Measurements from ENCODE around the gene SLCO3A1.

SLCO3A1 gene

GRCh38 chr15:91916051-91916450 lies 62.5 kb downstream of the SLCO3A1 start:
- no peak for DNase-seq

- no peak for DNase-seq
Observed at GRCh38 chr15:91917686-91918360, 64.3 kb downstream of the SLCO3A1 start.

- peak; percentile 78 for DNase-seq
Observed at GRCh38 chr15:91919014-91919534, 65.6 kb downstream of the SLCO3A1 start.

DNA sequence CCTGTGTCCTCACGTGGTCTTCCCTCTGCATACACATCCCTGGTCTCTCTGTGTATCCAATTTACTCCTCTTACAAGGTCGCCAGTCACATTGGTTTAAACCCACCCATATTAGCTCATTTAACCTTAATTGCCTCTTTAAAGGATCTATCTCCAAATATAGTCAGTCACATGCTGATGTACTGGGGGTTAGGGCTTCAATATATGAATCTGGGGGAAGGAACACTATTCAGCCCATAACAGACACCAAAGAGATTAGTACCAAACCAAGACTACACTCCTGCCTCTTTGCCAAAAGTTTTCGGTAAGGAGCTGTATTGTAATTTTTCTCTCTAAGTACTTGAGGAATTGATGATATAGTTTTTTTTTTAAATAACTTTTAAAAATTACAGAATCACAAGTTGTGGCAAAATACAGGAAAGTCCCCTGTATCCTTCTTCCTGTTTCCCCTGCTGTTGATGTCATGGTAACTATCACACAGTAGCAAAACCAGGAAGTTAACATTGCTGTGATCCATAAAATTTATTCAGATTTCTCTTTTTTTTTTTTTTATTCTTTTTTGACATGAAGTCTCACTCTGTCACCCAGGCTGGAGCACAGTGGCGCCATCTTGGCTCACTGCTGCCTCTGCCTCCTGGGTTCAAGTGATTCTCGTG lies 67.8 kb downstream of the SLCO3A1 start:
- DNase-seq, result no peak

GRCh38 chr15:91921843-91922198 lies 68.3 kb downstream of the SLCO3A1 start:
- no peak for DNase-seq

DNA sequence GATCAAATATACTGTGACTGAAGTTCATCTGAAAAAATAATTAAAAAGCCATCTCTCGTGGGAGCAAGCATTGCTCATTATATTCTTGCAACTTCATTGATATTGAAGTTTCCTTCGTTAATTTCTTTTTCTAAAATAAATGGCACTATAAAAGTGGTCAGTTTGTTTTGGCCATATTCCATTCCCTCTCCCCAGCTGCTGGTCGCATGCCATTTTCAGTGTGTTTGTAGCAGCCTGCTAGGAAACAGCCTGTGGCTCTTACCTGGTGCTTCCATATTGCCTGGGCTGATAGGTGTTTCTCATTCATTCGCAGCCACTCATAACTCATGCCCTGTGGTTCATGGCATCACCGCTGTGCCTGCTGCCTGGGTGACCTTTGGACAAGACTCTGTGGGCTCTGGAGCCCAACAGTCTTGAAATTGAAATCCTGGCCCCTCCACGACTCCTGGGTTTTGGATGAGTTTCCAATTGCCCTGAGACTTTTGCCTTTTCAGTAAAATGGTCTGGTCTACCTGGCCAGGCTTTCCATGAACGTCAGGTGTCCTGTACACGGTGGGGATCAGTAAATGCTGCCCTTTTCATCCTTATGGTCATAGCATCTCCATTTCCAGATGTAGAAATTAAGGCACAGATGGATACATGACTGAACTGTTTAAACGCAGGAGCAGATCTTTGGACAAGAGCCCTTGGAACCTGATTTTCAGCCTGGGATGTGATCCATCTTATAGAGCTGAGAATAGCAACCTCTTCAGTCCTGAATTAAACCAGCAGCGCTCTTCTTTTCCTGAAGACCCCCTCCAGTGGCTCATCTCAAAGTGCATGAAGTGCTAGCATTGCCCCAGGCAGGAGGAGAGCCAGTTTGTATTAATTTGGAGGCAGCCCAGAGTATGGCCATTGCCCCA lies 69.4 kb downstream of the SLCO3A1 start:
- DNase-seq, result no peak

GRCh38 chr15:91924183-91924582 lies 70.7 kb downstream of the SLCO3A1 start:
- no peak for DNase-seq

- DNase-seq, result no peak
Observed at GRCh38 chr15:91924837-91925495, 71.5 kb downstream of the SLCO3A1 start.

- DNase-seq, result no peak
Observed at GRCh38 chr15:91925794-91926193, 72.3 kb downstream of the SLCO3A1 start.

DNA sequence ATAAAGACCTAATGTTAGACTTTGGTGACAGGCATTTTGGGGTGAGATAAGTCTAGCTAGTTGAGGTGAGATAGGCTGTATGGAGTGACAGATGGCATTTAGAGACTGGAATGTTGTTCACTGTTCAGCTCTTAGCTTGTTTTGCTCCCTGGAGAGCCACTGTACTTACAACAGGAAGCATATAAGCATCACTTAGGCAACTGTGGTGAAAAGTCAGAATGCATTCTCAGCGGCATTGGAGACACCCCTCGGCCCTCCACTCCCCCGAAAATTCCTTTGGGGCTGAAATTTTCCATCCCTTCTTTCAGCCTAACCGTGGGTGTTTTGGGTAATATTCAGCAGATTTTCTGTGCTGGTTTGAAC lies 73.4 kb downstream of the SLCO3A1 start:
- DNase-seq, result no peak

DNA sequence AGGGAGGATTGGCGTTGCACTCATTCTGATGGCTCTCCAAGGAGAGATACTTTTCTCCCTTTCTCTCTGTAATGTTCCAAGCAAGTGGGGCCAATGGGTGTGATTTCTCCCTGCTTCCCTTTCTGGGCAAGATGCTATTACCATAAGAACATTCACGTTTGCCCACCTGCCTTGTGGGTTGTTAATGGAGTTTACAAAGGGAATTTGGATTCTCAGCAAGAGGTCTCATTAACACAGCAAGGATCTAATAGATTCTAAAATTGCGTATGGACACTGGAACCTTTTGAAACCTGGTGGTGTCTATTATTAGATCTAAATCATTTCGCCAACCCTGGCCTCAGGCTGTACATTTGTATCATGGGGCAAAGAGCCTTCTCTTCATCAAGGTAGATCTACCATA lies 74.1 kb downstream of the SLCO3A1 start:
- no peak for DNase-seq

- no peak for DNase-seq
Observed at GRCh38 chr15:91928675-91929074, 75.2 kb downstream of the SLCO3A1 start.

GRCh38 chr15:91929509-91929908 lies 76.0 kb downstream of the SLCO3A1 start:
- no peak for DNase-seq

DNA sequence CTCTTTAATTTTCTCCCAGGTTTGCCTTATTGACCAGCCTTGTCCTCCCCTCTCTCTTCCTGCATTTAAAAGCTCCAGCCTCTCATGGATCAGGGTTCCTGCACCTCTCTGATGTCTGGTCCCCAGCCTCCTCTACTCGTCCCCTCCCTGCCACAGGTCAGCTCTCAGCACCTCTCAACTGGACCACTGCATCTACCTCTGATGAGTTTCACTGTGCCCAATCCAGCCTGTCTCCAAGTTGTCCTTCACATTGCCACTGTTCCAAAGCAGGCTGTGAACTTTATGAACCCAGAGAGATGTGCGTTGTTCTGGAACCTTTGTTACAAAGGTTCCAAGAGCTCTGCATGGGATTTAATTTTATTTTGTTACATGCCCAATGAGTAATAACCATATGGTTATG lies 76.6 kb downstream of the SLCO3A1 start:
- no peak for DNase-seq

- no peak for DNase-seq
Observed at GRCh38 chr15:91936182-91936775, 82.8 kb downstream of the SLCO3A1 start.

DNA sequence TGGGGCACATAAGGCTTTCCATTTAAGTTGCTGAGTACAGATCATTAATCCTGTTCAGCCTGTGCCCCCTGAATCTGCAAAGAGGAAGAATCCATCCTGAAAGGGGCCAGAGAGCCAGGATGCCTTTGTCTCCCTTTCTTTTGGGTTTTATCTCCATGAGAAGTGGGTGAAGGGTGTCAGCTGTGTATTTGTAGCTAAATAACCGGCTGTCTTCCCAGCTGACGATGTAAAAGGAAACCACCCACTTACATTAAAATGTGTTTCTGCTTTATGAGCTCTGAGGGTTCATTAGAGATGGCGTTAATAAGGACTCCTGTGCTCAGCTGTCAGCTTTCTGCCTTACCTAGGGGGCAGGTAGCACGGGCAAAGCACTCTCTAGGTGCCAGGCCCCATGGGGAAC lies 83.4 kb downstream of the SLCO3A1 start:
- DNase-seq, result no peak

GRCh38 chr15:91938136-91938535 lies 84.6 kb downstream of the SLCO3A1 start:
- DNase-seq, result no peak

- no peak for DNase-seq
Observed at GRCh38 chr15:91939403-91939831, 85.9 kb downstream of the SLCO3A1 start.

GRCh38 chr15:91940496-91941381 lies 87.2 kb downstream of the SLCO3A1 start:
- DNase-seq, result no peak

- no peak for DNase-seq
Observed at GRCh38 chr15:91941871-91942658, 88.6 kb downstream of the SLCO3A1 start.

Data from midbrain (tissue), 1 donor.